Gastroesophageal sphincter (tissue), 4 donors: ENCODE data around the gene TAF1B. TPM values are rescaled to one million over a fixed set of nuclear protein-coding genes. Genes with fewer than 3 reads are reported as not detected.

Source experiments
- ATAC-seq: fragments of 150-250 bp; one replicate; pipeline ENCODE4 v1.9.1; 2016; ENCODE audit warnings: mild to moderate bottlenecking, moderate library complexity
- H3K27ac ChIP-seq, 4 donors: fragments of 200-600 bp; sonication (generic) in 3 of 4; 1 replicate in 3 of 4; 2 replicates in 1 of 4; pipeline ENCODE4 v1.5.1; 2016 to 2019
- H3K27me3 ChIP-seq: fragments of 200-600 bp; sonication (generic); one replicate; pipeline ENCODE4 v1.5.1; 2019
- H3K36me3 ChIP-seq, 2 donors: fragments of 200-600 bp; sonication (generic); one replicate each; pipeline ENCODE4 v1.5.1; 2019; ENCODE audit warnings: control low read depth in 1 of 2
- H3K4me1 ChIP-seq, 3 donors: fragments of 200-600 bp; sonication (generic); 1 replicate in 2 of 3; 2 replicates in 1 of 3; pipeline ENCODE4 v1.5.1; 2016 to 2019; ENCODE audit warnings: control low read depth in 2 of 3
- H3K4me3 ChIP-seq, 2 donors: fragments of 200-600 bp; sonication (generic); one replicate each; pipeline ENCODE4 v1.5.1; 2019; ENCODE audit warnings: mild to moderate bottlenecking in 1 of 2, moderate library complexity in 1 of 2
- H3K9me3 ChIP-seq, 3 donors: fragments of 200-600 bp; sonication (generic); one replicate each; pipeline ENCODE4 v1.5.1; 2017 to 2019; ENCODE audit warnings: control low read depth in 2 of 3
- EP300 ChIP-seq: sonication (generic); formaldehyde crosslinking; IDR thresholded peaks from one replicate; pipeline ENCODE4 v1.6.1; 2017; ENCODE audit warnings: antibody characterized with exemption, mild to moderate bottlenecking
- POLR2A ChIP-seq, 2 donors: fragments of 450-650 bp; IDR thresholded peaks; one replicate each; pipeline ENCODE4 v1.6.1; 2017; ENCODE audit warnings: antibody characterized with exemption in 2 of 2, mild to moderate bottlenecking in 2 of 2, moderate library complexity in 1 of 2
- POLR2AphosphoS5 ChIP-seq: sonication (generic); formaldehyde crosslinking; IDR thresholded peaks from one replicate; pipeline ENCODE4 v1.6.1; 2017; ENCODE audit warnings: antibody characterized with exemption
- WGBS, 2 donors: methylation state at CpG; one replicate each; pipeline ENCODE4 v1.1.5; 2018; ENCODE audit warnings: low coverage in 1 of 2; 5-methylcytosine and 5-hydroxymethylcytosine counted together
- total RNA-seq, 4 donors: library from RNA; depleted of rRNA; stranded (reverse); fragments of >200 nt; gene quantifications; one replicate each; pipeline ENCODE4 v1.1.0, GENCODE V29; 2016
- TF ChIP-seq, protein P1 (sequence below), 4 experiments: fragments of 200-600 bp in 2 of 4; fragments of 450-650 bp in 2 of 4; sonication (generic) in 1 of 4; IDR thresholded peaks; one replicate each; pipeline ENCODE4 v1.5.1; 2017 to 2019; ENCODE audit warnings: antibody characterized with exemption in 4 of 4, mild to moderate bottlenecking in 2 of 4, moderate library complexity in 2 of 4

The TAF1B gene
- total RNA-seq, 4 donors from 2014 or later: 6.2 to 15.6 (median 8.5) TPM

DNA sequence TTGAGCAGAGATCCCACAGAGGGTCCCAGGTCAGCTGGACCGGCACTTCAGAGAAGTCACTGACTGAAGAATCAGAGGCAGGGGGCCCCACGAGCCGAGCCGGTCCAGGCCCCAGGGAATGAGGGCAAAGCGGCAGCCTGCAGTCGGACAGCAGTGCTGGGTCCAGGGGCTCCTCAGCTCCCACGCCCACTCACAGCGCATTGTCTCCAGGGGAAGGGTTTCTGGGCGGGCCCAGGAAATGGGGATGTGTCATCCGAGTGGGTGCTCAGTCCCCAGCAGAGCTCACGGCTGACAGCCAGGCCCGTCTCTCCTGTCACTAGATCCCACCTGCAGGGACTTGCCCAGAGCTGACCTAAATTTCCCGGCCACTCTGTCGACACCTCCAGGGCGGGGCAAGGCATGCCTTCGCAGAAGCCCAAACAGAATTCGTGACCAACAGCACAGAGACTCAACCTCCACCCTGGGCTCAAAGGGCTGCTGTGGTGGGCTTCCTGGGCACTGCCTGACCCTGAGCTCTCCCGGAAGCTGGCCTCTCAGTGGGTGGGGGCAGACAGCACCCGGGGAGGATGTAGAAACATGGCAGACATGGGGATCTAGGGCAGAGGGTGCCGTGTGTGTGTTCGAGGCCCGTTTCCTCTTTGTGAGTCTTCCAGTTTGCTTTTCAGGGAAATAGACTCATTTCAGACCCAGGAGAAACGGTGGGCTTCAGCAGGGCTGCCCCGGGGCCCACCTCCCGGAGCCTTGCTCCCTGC lies 42.1 kb upstream of the TAF1B start:
- no peaks in the 10 kb centered on the region for H3K36me3 ChIP-seq
- H3K9me3 ChIP-seq: no peaks in the 10 kb centered on the region
- ATAC-seq: peak; percentile 40
- peak overlapping the region in 3 of 4 donors; percentile 60 to 74 (median 62) for H3K27ac ChIP-seq
- H3K4me3 ChIP-seq: no peak overlapping the region
- no peaks in the 10 kb centered on the region for H3K27me3 ChIP-seq
- WGBS, 2 donors: 83 to 94% methylated on average over 3 to 9 of the region's 25 CpGs
- TF ChIP-seq POLR2AphosphoS5 (no peak), EP300 (no peak), POLR2A (IDR thresholded peaks at IDR 0.05) (no peak)
- TF ChIP-seq, protein P1, sequence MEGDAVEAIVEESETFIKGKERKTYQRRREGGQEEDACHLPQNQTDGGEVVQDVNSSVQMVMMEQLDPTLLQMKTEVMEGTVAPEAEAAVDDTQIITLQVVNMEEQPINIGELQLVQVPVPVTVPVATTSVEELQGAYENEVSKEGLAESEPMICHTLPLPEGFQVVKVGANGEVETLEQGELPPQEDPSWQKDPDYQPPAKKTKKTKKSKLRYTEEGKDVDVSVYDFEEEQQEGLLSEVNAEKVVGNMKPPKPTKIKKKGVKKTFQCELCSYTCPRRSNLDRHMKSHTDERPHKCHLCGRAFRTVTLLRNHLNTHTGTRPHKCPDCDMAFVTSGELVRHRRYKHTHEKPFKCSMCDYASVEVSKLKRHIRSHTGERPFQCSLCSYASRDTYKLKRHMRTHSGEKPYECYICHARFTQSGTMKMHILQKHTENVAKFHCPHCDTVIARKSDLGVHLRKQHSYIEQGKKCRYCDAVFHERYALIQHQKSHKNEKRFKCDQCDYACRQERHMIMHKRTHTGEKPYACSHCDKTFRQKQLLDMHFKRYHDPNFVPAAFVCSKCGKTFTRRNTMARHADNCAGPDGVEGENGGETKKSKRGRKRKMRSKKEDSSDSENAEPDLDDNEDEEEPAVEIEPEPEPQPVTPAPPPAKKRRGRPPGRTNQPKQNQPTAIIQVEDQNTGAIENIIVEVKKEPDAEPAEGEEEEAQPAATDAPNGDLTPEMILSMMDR (IDR thresholded peaks at IDR 0.05): no peak
- H3K4me1 ChIP-seq: peaks cover 0 to 47% (median 16%) of the 10 kb centered on the region in 3 donors

DNA sequence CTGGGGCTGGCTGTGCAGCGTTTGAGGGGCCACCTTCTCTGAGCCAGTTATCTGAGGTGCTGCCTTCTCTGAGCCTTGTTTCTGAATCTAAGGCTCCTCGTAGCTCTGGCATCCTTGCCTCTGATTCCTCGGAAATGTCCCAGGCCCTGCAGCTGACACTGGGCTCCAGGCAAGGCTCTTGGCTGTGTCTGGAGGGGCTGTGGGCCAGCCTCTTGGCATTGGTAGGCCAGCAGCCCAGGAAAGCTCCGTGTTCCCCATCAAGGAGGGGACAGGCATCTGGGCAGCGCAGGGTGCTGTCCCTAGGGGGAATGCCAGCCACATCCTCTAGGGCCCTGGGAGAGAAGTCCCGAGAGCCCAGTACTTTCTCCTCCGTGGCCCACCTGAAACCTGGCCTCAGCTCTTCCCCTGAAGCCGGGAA lies 40.7 kb upstream of the TAF1B start:
- Histone ChIP-seq H3K4me3 (no peak overlapping the region), H3K9me3 (no peaks in the 10 kb centered on the region), H3K4me1 (peaks cover 0 to 47% (median 16%) of the 10 kb centered on the region in 3 donors), H3K27ac (peak overlapping the region in 2 of 4 donors; percentile 60 to 74), H3K27me3 (no peaks in the 10 kb centered on the region), H3K36me3 (no peaks in the 10 kb centered on the region)
- WGBS, 2 donors: 78 to 79% methylated on average over 2 to 3 of the region's 8 CpGs
- TF ChIP-seq POLR2A (IDR thresholded peaks at IDR 0.05): no peak
- TF ChIP-seq POLR2AphosphoS5: no peak
- TF ChIP-seq, protein P1 (IDR thresholded peaks at IDR 0.05): no peak
- TF ChIP-seq EP300: no peak
- ATAC-seq: no peak

DNA sequence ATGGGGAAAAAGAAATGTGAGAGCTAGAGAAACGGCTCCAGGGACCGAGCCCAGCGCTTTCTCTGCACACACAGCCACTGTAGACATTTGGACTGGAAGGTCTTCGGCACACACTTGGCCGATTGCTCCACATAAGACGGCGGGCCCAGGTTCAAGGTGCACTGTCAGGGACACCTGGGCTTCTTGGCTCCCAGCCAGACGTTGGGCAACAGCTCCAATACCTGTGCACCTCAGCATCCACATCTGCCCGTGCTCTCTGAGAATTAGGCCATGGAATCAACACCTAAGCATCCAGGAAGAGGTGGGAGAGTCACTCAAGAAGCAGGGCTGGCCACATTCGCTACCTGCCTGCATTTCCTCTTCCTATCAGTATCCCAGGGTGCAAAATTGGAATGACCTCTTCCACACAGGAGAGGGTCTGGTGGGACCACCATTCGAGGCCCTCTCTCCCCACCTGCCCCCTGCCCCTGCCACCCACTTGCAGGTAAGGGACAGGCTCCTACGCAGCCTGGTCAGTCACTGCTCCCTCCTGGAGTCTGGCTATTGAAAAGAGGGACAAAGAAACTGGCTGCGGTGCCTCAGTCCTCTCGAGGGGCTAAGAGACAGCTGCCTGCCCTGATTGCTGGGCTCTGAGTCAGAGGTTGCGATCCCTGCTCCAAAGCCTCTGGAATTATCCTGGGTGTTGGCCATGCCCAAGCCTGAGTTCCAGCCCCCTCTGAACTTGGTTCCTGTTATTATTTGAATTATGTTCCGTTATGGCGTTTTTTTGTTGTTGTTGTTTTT lies 40.1 kb upstream of the TAF1B start:
- H3K27ac ChIP-seq: peak overlapping the region in 1 of 4 donors; percentile 74
- no peaks in the 10 kb centered on the region for H3K27me3 ChIP-seq
- WGBS, 2 donors: 66 to 87% methylated on average over 4 to 10 of the region's 17 CpGs

GRCh38 chr2:9805435-9806297 lies 37.6 kb upstream of the TAF1B start:
- 41 to 54% methylated on average over 4 to 8 of the region's 8 CpGs for WGBS, 2 donors
- H3K4me1 ChIP-seq: peaks cover 0 to 32% (median 5%) of the 10 kb centered on the region in 3 donors
- H3K4me3 ChIP-seq: no peak overlapping the region
- no peaks in the 10 kb centered on the region for H3K27me3 ChIP-seq
- no peak overlapping the region for H3K27ac ChIP-seq
- H3K36me3 ChIP-seq: no peaks in the 10 kb centered on the region
- no peak for TF ChIP-seq EP300
- TF ChIP-seq, protein P1 (IDR thresholded peaks at IDR 0.05): no peak
- no peak for TF ChIP-seq POLR2A (IDR thresholded peaks at IDR 0.05)
- TF ChIP-seq POLR2AphosphoS5: no peak
- ATAC-seq: peak; percentile 50
- H3K9me3 ChIP-seq: no peaks in the 10 kb centered on the region

More for the DNA sequence above, 40.1 kb upstream of the TAF1B start:
- TF ChIP-seq POLR2A (IDR thresholded peaks at IDR 0.05): no peak
- H3K4me3 ChIP-seq: no peak overlapping the region
- no peaks in the 10 kb centered on the region for H3K36me3 ChIP-seq
- ATAC-seq: no peak
- H3K9me3 ChIP-seq: no peaks in the 10 kb centered on the region
- H3K4me1 ChIP-seq: peaks cover 0 to 47% (median 16%) of the 10 kb centered on the region in 3 donors

DNA sequence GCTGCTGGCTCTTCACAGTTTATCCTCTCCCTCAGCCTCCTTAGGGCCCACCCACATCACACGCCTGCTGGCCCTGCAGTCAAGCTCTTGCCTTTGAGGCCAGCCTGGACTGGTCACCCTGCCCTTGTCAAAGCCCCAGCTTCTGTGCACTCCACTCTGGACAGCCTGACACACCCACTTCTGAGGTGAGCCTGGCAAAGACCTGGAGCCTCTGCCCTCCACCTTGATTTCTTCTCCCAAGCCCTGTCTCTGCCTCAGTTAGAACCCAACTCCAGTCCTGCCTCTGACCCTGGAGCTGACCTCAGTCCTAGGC lies 37.0 kb upstream of the TAF1B start:
- H3K4me3 ChIP-seq: no peak overlapping the region
- no peak for ATAC-seq
- no peak overlapping the region for H3K27ac ChIP-seq
- H3K36me3 ChIP-seq: no peaks in the 10 kb centered on the region
- peaks cover 0 to 26% (median 2%) of the 10 kb centered on the region in 3 donors for H3K4me1 ChIP-seq
- no peaks in the 10 kb centered on the region for H3K9me3 ChIP-seq
- no CpG with 5 or more reads among the region's 1 CpG for WGBS, 2 donors
- H3K27me3 ChIP-seq: no peaks in the 10 kb centered on the region
- TF ChIP-seq POLR2AphosphoS5 (no peak), POLR2A (IDR thresholded peaks at IDR 0.05) (no peak), EP300 (no peak)
- TF ChIP-seq, protein P1 (IDR thresholded peaks at IDR 0.05): no peak
